Activated CD4-positive, alpha-beta memory T cell treated with anti-CD3 and anti-CD28 coated beads, Interleukin-2, amount 10 ng/mL, durations not matched to agents 7 days and 5 days (primary cell): ENCODE data around the gene PDIA4. TPM values are rescaled to one million over a fixed set of nuclear protein-coding genes. Genes with fewer than 3 reads are reported as not detected.

Experiments used
- CTCF ChIA-PET: fragments of 350-600 bp; sonication (Branson Sonifier 250); formaldehyde crosslinking; loops from one replicate; lab custom pipeline; 2021; ENCODE audit warnings: antibody characterized with exemption, inconsistent platforms; lab: Charles Lee
- POLR2A ChIA-PET: fragments of 350-600 bp; sonication (Branson Sonifier 250); formaldehyde crosslinking; loops from one replicate; lab custom pipeline; 2021; ENCODE audit warnings: antibody characterized with exemption; lab: Charles Lee
- DNase-seq: peaks from one replicate; pipeline ENCODE4 v3.0.0-alpha.2; 2020
- H3K27ac Mint-ChIP-seq: one replicate; pipeline ENCODE4 v1.8.0; 2021; ENCODE audit warnings: mild to moderate bottlenecking, mixed read lengths
- H3K27me3 Mint-ChIP-seq: one replicate; pipeline ENCODE4 v1.8.0; 2021; ENCODE audit warnings: mixed read lengths
- H3K36me3 Mint-ChIP-seq: one replicate; pipeline ENCODE4 v1.8.0; 2021; ENCODE audit warnings: low read depth, mixed read lengths
- H3K4me1 Mint-ChIP-seq: one replicate; pipeline ENCODE4 v1.8.0; 2021; ENCODE audit warnings: mixed read lengths
- H3K4me3 Mint-ChIP-seq: one replicate; pipeline ENCODE4 v1.8.0; 2021; ENCODE audit warnings: mild to moderate bottlenecking, mixed read lengths
- H3K9me3 Mint-ChIP-seq: one replicate; pipeline ENCODE4 v1.8.0; 2021; ENCODE audit warnings: mixed read lengths
- total RNA-seq, 2 experiments: library from RNA; stranded (reverse); gene quantifications; one replicate each; pipeline ENCODE4 v1.2.3, GENCODE V29; 2021

PDIA4 gene
- total RNA-seq, 2 experiments from 2014 or later: 108 TPM

DNA sequence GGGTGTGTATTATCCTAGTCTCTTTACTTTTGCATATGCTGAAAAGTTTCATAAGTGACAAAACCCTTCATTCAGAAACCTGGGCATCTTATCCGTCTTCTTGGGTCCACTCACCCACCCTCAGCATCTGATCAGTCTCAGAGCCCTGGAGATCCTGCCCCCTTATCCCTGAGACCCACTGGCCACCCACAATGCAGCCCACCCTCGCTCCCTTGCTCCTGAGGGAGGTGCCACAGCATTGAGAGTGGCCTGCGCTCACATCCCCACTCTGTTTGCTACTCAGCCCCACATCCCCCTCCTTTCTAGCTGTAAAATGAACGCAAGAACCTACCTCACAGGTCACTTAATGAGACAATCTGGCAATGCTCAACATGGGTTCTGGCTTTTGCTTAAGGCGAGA, 27.3 kb downstream of the PDIA4 start:
- ChIA-PET POLR2A (no interaction called here), CTCF (interaction anchor here (1.3 kb wide), 1 partner anchor 10 kb away, joined by 4 read pairs; no protein-coding TSS in a partner anchor)
- Mint-ChIP-seq H3K27me3 (no peaks in the 10 kb centered on the region), H3K36me3 (peaks cover 22% of the 10 kb centered on the region), H3K9me3 (no peaks in the 10 kb centered on the region), H3K27ac (no peak overlapping the region), H3K4me1 (peaks cover 3% of the 10 kb centered on the region), H3K4me3 (no peak overlapping the region)
- DNase-seq: no peak

DNA sequence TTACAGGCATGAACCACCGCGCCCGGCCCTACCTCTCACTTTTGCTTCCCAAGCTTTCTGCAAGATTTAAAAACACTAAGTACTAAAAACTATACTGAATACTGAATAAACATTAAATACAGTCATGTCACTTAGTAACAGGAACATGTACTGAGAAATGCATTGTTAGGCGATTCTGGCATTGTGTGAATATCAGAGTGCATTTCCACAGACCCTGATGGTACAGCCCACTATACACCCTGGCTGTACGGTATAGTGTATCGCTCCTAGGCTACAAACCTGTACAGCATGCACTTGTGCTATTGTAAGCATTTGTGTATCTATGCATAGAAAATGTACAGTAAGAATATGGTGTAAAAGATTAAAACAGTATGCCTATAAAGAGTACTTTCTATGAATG, 29.1 kb downstream of the PDIA4 start:
- Mint-ChIP-seq H3K4me3 (no peak overlapping the region), H3K9me3 (no peaks in the 10 kb centered on the region), H3K27ac (no peak overlapping the region), H3K27me3 (no peaks in the 10 kb centered on the region), H3K4me1 (no peaks in the 10 kb centered on the region), H3K36me3 (peaks cover 16% of the 10 kb centered on the region)
- ChIA-PET POLR2A (no interaction called here), CTCF (interaction anchor here (1.2 kb wide), 1 partner anchor 67 kb away, joined by 4 read pairs; no protein-coding TSS in a partner anchor)
- no peak for DNase-seq

DNA sequence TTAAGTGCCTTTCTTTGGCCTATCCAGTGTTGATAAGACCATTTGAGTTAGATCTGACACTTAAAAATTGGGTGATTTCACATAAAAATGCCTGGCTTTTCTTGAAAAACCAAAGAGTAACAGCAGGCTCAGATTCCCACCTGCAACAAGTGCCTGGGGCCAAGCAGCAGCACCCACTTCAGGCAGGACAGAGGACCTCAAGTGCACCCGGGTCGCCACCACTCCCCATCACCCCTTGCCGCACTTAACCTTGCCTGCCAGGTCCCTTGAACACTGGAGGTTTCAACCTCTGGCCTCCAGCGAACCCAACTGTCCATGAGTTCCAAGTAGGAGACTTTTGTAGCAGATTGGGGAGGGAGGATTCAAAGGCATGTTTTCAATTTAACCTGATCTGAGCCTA, 30.8 kb downstream of the PDIA4 start:
- no peak for DNase-seq
- no peak overlapping the region for H3K4me3 Mint-ChIP-seq
- no peaks in the 10 kb centered on the region for H3K9me3 Mint-ChIP-seq
- CTCF ChIA-PET: interaction anchor here (1.5 kb wide), 1 partner anchor 68 kb away, joined by 7 read pairs; no protein-coding TSS in a partner anchor
- H3K27me3 Mint-ChIP-seq: no peaks in the 10 kb centered on the region
- H3K27ac Mint-ChIP-seq: no peak overlapping the region
- POLR2A ChIA-PET: no interaction called here
- no peaks in the 10 kb centered on the region for H3K36me3 Mint-ChIP-seq
- H3K4me1 Mint-ChIP-seq: no peaks in the 10 kb centered on the region

DNA sequence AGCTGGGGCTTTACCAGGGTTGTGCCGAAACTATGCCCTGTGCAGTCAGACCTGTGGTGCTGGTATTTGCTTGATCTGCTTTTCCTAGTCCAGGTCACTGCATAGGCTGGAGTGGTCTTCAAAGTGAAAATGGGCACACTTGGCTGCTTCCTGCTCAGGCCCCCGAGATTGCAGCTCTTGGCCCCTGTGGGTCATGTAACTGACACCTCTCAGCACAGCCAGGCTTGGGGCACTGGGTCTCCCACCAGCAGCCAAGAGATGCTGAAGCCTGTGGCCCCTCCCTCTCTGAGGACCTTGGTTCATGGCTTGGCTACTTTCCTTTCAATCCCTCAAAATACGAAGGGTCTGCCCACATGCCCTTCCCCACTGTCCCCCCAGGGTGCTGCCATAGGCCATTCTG, 33.7 kb downstream of the PDIA4 start:
- Mint-ChIP-seq H3K4me3 (no peak overlapping the region), H3K36me3 (no peaks in the 10 kb centered on the region), H3K4me1 (no peaks in the 10 kb centered on the region), H3K9me3 (no peaks in the 10 kb centered on the region), H3K27ac (no peak overlapping the region), H3K27me3 (peaks cover 3% of the 10 kb centered on the region)
- ChIA-PET CTCF (no interaction called here), POLR2A (no interaction called here)
- no peak for DNase-seq

DNA sequence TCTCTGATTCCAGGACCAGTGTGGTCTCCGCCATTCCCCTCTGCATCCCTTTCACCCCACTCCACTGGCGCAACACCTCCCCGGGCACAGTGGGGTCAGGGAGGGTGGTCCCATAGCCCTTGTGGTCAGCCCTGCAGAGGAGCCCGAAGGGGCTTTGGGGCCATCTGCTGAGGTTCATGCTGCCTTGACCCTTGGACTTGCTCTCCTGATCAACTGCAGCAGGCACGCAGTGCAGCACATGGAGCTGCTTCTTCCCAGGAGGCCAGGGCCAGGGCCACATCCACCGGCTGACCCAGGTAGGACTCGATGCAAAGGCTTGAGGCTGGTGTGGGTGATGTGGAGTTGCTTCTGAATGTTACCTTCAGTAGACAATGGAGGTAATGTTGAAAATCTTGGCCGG, 35.1 kb downstream of the PDIA4 start:
- H3K9me3 Mint-ChIP-seq: no peaks in the 10 kb centered on the region
- no peaks in the 10 kb centered on the region for H3K36me3 Mint-ChIP-seq
- ChIA-PET CTCF (interaction anchor here (0.7 kb wide), 1 partner anchor 14 kb away, joined by 4 read pairs; no protein-coding TSS in a partner anchor), POLR2A (no interaction called here)
- no peak overlapping the region for H3K27ac Mint-ChIP-seq
- H3K27me3 Mint-ChIP-seq: peaks cover 8% of the 10 kb centered on the region
- peaks cover 10% of the 10 kb centered on the region for H3K4me1 Mint-ChIP-seq
- no peak overlapping the region for H3K4me3 Mint-ChIP-seq
- DNase-seq: no peak

DNA sequence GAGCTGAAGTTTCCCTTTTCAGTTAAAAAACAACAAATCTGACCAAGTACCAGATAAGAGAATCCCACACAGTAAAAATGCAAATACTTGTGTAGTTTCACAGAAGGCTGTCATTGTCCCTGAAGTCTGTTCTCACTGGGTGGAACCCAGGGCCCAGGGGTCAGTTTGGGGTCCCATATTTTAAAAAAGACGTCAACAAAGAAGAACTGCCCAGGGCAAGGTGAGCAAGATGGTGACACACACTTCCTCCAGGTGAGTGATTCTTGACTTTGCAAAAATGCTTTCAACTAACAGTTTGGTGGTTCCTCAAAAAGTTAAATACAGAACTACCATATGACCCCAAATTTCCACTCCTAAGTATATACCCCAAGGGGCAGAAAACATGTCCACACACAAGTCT, 36.8 kb downstream of the PDIA4 start:
- no peak for DNase-seq
- ChIA-PET CTCF (interaction anchor here (1.0 to 1.5 kb wide), 3 partner anchors 9 to 14 kb away, joined by 4 to 6 read pairs (median 6); no protein-coding TSS in a partner anchor), POLR2A (interaction anchor here (0.5 to 1.4 kb wide), 2 partner anchors 9 to 1041 kb away, joined by 4 to 5 read pairs; no protein-coding TSS in a partner anchor)
- no peak overlapping the region for H3K27ac Mint-ChIP-seq
- H3K36me3 Mint-ChIP-seq: no peaks in the 10 kb centered on the region
- H3K27me3 Mint-ChIP-seq: peaks cover 10% of the 10 kb centered on the region
- H3K9me3 Mint-ChIP-seq: no peaks in the 10 kb centered on the region
- H3K4me3 Mint-ChIP-seq: no peak overlapping the region
- H3K4me1 Mint-ChIP-seq: peaks cover 22% of the 10 kb centered on the region

DNA sequence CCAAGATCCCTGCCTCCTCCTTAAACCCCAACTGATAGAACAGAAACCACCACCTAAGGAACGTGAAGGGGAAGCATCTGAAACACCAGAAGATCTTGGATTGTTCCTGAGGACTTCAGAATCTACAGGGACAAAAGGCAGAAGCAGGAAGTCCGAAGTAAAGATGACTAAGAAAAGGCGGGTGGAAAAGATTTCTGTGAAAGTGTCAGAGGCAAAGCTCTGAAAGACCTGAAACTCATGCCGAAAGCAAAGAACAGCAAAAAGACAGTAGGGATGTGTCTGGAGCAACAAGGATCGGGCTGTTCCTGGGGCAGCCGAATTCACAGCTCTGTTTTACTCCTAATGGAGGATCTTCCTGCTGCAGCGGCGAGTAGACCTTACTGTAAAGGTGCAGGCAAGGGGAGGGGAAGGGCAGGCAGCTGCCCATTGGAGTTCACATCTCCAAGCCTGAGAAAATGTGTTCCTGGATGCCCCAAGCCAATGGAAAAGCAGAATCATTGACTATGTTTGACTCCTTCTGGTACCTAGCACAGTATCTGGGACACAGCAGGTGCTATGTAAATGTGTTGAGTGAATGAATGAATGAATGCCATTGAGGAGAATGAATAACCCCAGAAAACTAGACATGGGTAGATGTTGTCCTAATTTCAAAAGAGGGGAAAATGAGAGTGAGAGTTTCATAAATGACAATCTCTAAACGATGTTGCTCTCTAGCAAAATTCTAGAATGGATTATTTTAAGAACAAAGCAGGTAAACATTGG, 40.4 kb downstream of the PDIA4 start:
- DNase-seq: no peak
- POLR2A ChIA-PET: interaction anchor here (0.8 to 2.4 kb wide), 14 partner anchors 14 to 284 kb away, joined by 3 to 10 read pairs (median 5); partner anchors contain the start of gene PDIA4
- Mint-ChIP-seq H3K36me3 (no peaks in the 10 kb centered on the region), H3K4me3 (peak overlapping the region; percentile 95), H3K27ac (peak overlapping the region; percentile 86), H3K4me1 (peaks cover 46% of the 10 kb centered on the region), H3K9me3 (no peaks in the 10 kb centered on the region), H3K27me3 (peaks cover 31% of the 10 kb centered on the region)
- CTCF ChIA-PET: interaction anchor here (0.8 to 1.6 kb wide), 9 partner anchors 17 to 159 kb away, joined by 3 to 8 read pairs (median 3); partner anchors contain the start of gene ZNF398

DNA sequence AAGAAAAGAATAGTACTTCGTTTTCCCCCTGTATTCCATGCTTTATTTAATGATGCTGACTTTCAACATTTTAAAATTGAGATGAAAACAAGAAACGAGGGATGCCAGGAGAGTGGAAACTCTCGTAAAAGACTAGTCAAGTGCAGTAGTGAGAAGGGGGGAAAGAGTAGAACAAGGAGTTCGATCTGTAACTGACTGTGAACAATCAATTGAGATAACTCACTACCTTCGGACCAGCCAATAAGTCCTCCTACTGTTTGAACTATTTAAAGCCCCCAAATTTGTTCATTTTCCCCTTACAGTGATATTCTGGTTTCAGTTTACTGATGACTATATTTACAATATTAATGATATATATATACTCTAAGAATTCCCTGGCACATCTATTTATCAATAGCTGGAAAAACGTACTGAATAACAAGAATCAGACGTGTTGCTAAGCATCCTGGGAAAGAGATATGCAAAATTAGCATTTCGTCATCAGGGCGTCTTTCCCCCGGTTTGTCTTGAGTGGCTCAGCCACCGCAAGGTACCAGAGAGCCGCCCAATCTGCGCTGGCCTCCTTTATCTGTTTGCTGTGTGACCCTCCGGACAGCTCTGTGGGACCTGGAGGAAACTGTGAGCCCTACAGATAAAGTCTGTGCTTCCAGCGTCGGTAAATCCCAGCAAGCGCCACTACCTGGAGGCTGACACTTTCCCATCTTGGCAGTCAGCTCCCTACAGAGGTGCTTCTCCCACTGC, 41.1 kb downstream of the PDIA4 start:
- peak overlapping the region; percentile 86 for H3K27ac Mint-ChIP-seq
- peak overlapping the region; percentile 95 for H3K4me3 Mint-ChIP-seq
- CTCF ChIA-PET: interaction anchor here (0.7 to 1.6 kb wide), 10 partner anchors 18 to 160 kb away, joined by 3 to 8 read pairs (median 3); partner anchors contain the start of gene ZNF398
- H3K9me3 Mint-ChIP-seq: no peaks in the 10 kb centered on the region
- peak; percentile 86 for DNase-seq
- H3K27me3 Mint-ChIP-seq: peaks cover 31% of the 10 kb centered on the region
- POLR2A ChIA-PET: interaction anchor here (0.8 to 2.4 kb wide), 14 partner anchors 15 to 283 kb away, joined by 3 to 10 read pairs (median 5); partner anchors contain the start of gene PDIA4
- no peaks in the 10 kb centered on the region for H3K36me3 Mint-ChIP-seq
- H3K4me1 Mint-ChIP-seq: peaks cover 48% of the 10 kb centered on the region

DNA sequence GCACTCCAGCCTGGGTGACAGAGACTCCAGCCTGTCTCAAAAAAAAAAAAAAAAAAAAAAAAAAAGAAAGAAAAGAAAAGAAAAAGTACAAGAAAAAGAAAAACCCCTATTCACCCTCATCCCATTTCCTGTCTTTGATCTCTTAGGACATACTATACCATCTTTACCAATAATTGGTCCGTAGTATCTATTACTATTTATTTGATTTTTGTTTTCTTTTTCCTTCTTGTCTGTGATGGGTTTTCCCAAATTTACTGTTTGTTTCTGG, 41.6 kb downstream of the PDIA4 start:
- no peaks in the 10 kb centered on the region for H3K36me3 Mint-ChIP-seq
- CTCF ChIA-PET: interaction anchor here (0.7 to 1.0 kb wide), 2 partner anchors 18 to 19 kb away, joined by 3 to 5 read pairs; no protein-coding TSS in a partner anchor
- peak overlapping the region; percentile 54 for H3K27ac Mint-ChIP-seq
- POLR2A ChIA-PET: interaction anchor here (0.9 to 2.4 kb wide), 9 partner anchors 21 to 289 kb away, joined by 3 to 10 read pairs (median 5); no protein-coding TSS in a partner anchor
- peaks cover 49% of the 10 kb centered on the region for H3K4me1 Mint-ChIP-seq
- no peaks in the 10 kb centered on the region for H3K9me3 Mint-ChIP-seq
- H3K4me3 Mint-ChIP-seq: peak overlapping the region; percentile 56
- H3K27me3 Mint-ChIP-seq: peaks cover 31% of the 10 kb centered on the region
- DNase-seq: no peak

DNA sequence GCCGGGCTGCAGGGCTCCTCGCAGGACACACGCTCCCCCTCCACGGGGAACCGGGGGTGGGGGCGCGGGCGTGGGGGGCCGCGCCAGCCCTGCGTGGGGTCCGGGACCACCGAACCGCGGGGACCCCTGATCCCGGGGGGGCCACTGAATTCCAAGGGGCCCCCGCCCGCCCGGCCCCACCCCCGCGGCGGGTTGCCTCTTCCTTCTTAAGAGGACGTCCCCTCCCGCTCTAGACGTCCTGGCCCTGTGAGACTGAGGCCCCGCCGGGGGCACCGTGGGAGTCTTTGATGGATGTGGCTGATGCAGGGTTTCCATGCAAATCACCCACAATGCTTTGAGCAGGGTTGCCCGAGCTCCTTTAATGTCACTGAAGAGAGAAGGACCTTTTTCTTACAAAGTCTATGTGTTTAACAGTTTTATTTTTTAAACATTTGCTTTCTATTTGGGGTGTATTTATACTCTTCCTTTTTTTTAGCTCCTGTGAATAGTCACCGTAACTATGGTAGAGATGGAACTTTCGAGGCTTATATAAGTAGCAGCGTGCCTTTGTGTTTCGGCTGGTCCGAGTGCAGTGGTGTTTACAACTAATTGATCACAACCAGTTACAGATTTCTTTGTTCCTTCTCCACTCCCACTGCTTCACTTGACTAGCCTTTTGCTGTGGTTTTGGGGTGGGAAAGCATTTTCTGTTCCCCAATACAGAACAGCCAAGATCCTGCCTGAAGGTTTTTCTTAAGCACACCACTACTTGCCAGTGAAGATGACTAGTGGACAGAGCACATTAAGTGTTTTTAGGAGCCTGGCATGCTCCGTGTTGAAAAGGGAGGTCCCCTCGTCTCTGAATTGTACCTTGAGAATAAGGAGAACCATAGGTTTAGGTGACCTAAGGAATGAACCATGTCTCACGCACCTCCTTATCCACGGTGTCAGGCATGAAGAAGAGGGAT, 44.8 kb downstream of the PDIA4 start:
- ChIA-PET POLR2A (interaction anchor here (0.6 to 2.3 kb wide), 12 partner anchors 13 to 285 kb away, joined by 3 to 12 read pairs (median 4); partner anchors contain the start of genes CUL1, EZH2, PDIA4 and ZNF398), CTCF (interaction anchor here (0.6 to 2.2 kb wide), 5 partner anchors 15 to 100 kb away, joined by 3 to 6 read pairs (median 5); no protein-coding TSS in a partner anchor)
- peak; percentile 80 for DNase-seq
- Mint-ChIP-seq H3K9me3 (no peaks in the 10 kb centered on the region), H3K4me3 (peak overlapping the region; percentile 84), H3K27me3 (peaks cover 36% of the 10 kb centered on the region), H3K27ac (peak overlapping the region; percentile 67), H3K36me3 (no peaks in the 10 kb centered on the region), H3K4me1 (peaks cover 53% of the 10 kb centered on the region)

DNA sequence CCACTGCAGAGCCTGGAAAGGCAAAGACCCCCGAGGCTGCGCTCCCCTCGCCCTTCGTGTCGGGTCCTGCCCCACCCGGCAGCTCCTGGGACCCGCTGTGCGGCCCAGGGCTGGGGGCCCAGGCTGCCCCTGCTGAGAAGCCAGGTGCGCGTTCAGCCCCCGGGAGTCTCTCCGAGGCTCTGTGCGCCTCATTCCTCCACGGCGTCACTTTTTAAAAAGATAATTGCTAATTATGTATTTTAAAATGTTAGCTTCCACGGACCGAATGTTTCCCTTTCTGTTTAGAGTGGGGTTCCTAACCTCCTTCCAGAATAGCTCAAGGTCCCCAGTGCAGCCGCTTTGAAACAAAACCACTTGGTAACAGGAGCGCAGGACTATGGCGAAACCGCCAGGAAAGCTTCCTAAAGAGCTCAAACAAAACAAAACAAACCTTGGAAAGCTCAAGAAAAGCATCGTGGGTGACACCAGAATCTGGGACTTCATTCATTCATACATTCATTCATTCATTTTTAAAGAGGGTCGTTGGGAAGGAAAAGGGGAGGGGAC, 45.6 kb downstream of the PDIA4 start:
- no peak for DNase-seq

More for the DNA sequence above, 45.6 kb downstream of the PDIA4 start:
- Mint-ChIP-seq H3K36me3 (no peaks in the 10 kb centered on the region), H3K9me3 (no peaks in the 10 kb centered on the region), H3K27me3 (peaks cover 35% of the 10 kb centered on the region), H3K4me3 (peak overlapping the region; percentile 84), H3K27ac (no peak overlapping the region), H3K4me1 (peaks cover 45% of the 10 kb centered on the region)
- CTCF ChIA-PET: interaction anchor here (0.6 to 2.2 kb wide), 5 partner anchors 14 to 100 kb away, joined by 3 to 6 read pairs (median 5); no protein-coding TSS in a partner anchor
- POLR2A ChIA-PET: interaction anchor here (0.6 to 2.3 kb wide), 11 partner anchors 12 to 285 kb away, joined by 3 to 12 read pairs (median 5); partner anchors contain the start of genes CUL1, EZH2, PDIA4 and ZNF398
